ENCODE data around the gene PRDM15.

- TF ChIP-seq CTCF (conservative IDR thresholded peaks at IDR 0.05; ENCODE audit: low read depth, low read length) (no peak), EZH2 (IDR thresholded peaks at IDR 0.05; ENCODE audit: borderline replicate concordance, low read depth, low read length, poor library complexity, severe bottlenecking) (no peak)
Observed at GRCh38 chr21:41895643-41896493, 16.7 kb upstream of the PRDM15 start.

Data from A673 (cell line).